ENCODE data around the gene TMC2.

TMC2 gene

DNA sequence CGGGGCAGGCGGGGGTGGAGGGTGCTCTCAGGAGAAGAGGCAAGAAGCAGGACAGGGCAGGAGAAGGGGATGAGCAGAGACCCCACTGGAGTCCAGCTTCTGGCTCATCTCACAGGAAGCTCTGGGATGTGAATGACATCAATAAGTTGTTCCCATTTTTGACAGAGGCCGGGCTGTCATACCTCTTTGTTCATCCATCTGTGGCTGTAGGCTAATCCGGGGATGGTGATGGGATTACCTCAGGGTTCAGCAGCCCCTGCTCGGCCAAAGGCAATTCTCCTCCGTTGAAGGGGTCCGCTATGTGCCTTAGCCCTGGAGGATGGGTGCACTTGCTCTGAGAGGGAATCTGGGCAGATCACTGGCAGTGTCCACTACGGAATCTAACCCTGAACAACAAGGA is 3.3 kb upstream of the TMC2 start:
- no peak for DNase-seq (ENCODE audit: low read depth)
- TF ChIP-seq, protein P1, sequence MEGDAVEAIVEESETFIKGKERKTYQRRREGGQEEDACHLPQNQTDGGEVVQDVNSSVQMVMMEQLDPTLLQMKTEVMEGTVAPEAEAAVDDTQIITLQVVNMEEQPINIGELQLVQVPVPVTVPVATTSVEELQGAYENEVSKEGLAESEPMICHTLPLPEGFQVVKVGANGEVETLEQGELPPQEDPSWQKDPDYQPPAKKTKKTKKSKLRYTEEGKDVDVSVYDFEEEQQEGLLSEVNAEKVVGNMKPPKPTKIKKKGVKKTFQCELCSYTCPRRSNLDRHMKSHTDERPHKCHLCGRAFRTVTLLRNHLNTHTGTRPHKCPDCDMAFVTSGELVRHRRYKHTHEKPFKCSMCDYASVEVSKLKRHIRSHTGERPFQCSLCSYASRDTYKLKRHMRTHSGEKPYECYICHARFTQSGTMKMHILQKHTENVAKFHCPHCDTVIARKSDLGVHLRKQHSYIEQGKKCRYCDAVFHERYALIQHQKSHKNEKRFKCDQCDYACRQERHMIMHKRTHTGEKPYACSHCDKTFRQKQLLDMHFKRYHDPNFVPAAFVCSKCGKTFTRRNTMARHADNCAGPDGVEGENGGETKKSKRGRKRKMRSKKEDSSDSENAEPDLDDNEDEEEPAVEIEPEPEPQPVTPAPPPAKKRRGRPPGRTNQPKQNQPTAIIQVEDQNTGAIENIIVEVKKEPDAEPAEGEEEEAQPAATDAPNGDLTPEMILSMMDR (conservative IDR thresholded peaks at IDR 0.05; ENCODE audit: low read depth, low read length), result no peak
- no peak overlapping the region for H3K4me3 ChIP-seq (ENCODE audit: low read depth, low read length)

DNA sequence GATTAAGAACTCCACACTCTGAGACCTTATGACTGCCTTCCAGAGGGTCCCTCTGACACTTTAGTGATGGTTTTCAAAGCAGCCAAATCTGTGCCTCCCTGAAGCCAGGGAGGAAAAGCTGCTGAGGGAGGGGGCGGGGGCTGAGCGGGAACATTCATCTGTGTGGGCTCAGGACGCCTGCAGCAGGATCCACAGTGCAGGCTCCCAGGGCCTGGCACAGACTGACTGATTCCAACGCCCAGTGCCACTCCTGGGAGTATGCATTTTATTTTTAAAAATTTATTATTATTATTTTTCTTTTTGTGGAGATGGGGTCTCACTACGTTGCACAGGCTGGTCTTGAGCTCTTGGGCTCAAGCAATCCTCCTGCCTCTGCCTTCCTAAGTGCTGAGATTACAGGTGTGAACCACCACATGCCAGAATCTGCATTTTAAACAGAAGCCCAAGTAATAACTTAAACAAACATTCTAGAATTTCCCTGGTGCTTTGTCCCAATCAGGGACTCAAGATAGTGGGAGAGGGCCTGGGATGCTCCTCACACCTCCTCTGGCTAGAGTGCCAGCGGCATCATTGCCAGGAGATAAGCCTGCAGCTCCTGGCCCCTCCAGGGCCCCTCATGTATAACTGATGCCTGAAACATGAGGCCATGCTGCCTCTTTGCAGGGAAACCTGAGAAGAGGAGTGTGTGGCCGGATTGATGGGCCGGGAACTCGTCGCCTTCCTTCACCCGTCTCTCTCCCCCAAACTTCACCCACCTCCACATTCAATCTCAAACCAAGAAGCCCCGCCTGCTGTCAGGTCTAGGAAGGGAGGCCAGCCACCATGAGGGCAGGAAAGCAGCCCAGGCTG is 438 bp upstream of the TMC2 start:
- DNase-seq (ENCODE audit: low read depth), result no peak
- TF ChIP-seq, protein P1 (conservative IDR thresholded peaks at IDR 0.05; ENCODE audit: low read depth, low read length), result no peak

DNA sequence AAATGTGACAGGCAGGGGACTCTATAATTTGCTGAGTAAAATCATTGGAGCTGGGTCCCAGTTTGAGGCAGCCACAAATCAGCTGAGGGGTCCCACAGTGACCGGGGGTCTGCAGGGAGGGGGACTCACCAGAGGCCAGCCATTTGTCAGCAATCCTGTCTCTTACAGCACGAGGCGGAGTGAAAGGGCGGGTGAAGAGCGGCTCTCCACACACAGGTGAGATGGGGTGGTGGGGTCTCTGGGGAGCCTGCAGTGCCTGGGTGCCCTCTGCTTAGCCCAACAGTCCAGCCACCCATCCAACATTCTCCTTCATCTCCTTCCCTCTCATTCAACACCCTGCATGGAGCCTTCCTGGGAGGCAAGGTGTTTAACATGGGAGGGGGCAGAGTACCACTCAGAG is 728 bp downstream of the TMC2 start:
- no peak for DNase-seq (ENCODE audit: low read depth)
- H3K4me3 ChIP-seq (ENCODE audit: low read depth, low read length), result no peak overlapping the region
- TF ChIP-seq, protein P1 (conservative IDR thresholded peaks at IDR 0.05; ENCODE audit: low read depth, low read length), result no peak

More for the DNA sequence above, 438 bp upstream of the TMC2 start:
- no peak overlapping the region for H3K4me3 ChIP-seq (ENCODE audit: low read depth, low read length)

DNA sequence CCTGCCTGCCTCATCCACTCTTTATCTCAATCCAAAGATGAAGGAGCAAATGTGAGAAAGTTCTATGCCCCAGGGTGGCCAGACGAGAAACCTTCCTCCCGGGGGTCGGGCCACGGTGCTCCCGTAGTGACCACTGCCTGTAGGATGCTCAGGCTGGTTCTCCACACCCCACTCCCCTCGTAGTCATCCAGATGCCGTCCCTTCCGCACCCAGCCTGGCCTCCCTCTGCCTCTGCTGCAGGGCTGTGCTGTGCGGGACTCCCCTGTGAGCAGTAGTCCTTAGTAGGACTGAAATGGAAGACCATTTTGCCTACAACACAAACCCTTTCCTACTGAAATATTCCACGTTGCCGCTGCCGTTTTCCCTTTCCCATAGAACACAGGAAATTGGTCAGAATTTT is 2.0 kb downstream of the TMC2 start:
- no peak for DNase-seq (ENCODE audit: low read depth)
- TF ChIP-seq, protein P1 (conservative IDR thresholded peaks at IDR 0.05; ENCODE audit: low read depth, low read length), result no peak
- no peak overlapping the region for H3K4me3 ChIP-seq (ENCODE audit: low read depth, low read length)

GRCh38 chr20:2538931-2539720 is 2.8 kb downstream of the TMC2 start:
- TF ChIP-seq, protein P1 (conservative IDR thresholded peaks at IDR 0.05; ENCODE audit: low read depth, low read length), result no peak
- no peak for DNase-seq (ENCODE audit: low read depth)
- H3K4me3 ChIP-seq (ENCODE audit: low read depth, low read length), result no peak overlapping the region

DNA sequence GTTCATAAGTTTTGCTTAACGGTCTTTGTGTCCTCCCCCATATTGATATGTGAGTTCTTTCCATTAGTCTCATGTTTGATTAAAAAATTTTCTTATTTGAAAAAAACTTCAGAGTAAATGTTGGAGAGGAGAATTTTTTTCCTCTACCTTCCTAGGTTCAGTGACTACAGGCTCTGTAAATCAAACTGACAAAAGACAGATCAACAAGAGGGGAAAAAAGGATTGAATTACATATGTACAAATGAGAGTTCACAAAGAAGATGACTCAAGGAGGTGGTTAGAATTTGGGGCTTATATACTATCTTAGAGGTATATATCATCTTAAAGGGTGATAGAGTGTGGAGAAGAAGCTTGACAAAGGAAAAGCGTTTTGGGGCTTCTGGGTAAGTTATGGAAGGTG is 5.6 kb downstream of the TMC2 start:
- H3K4me3 ChIP-seq (ENCODE audit: low read depth, low read length), result no peak overlapping the region
- DNase-seq (ENCODE audit: low read depth), result no peak
- TF ChIP-seq, protein P1 (conservative IDR thresholded peaks at IDR 0.05; ENCODE audit: low read depth, low read length), result no peak

All from choroid plexus epithelial cell (primary cell).